ENCODE data around the gene EFNA4. TPM values are rescaled to one million over a fixed set of nuclear protein-coding genes. Genes with fewer than 3 reads are reported as not detected.

The EFNA4 gene
- total RNA-seq, 2 donors from 2014 or later: 2.6 to 4.9 TPM

DNA sequence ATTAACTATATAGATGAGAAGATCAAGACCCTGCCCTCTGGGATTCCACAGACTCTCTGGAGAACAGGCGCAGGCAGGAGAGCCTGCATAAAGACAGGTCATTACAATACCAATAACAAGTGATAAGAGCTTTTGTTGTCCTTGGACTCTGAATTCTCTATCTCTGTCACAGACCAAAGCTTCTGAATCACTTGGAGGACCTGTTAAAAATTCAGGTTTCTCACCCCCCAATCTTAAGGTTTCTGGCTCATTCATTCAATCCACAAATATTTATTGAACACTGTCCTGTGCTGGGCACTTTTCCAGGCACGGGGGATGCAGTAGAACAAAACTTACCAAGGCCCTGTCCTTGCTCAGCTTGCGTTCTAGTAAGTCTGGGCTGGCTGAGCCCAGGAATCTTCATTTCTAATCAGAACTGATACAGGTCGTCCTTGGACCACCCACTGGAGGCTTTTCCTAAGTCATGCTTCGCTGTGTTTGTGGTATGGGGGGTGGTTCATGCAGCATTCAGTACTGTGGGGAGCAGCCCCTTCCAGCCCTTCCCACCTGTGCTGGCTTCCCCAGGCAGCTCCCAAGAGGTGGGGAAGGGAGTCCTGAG is 1.4 kb downstream of the EFNA4 start:
- Mint-ChIP-seq H3K27ac (peak overlapping the region; percentile 81), H3K4me1 (peaks cover 27% of the 10 kb centered on the region)

DNA sequence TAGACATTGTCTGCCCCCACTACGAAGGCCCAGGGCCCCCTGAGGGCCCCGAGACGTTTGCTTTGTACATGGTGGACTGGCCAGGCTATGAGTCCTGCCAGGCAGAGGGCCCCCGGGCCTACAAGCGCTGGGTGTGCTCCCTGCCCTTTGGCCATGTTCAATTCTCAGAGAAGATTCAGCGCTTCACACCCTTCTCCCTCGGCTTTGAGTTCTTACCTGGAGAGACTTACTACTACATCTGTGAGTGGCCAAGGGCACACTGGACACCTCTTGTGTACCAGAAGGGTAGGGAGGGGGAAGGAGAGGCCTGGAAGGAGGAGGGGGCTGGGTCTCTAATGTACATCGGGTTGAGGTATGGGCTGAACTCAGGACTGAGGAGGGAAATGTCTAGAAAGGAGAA is 3.2 kb downstream of the EFNA4 start:
- DNase-seq: no peak
- no peak overlapping the region for H3K27ac Mint-ChIP-seq
- no peaks in the 10 kb centered on the region for H3K27me3 Mint-ChIP-seq
- H3K4me1 Mint-ChIP-seq: peaks cover 29% of the 10 kb centered on the region
- ATAC-seq: no peak
- H3K9me3 ChIP-seq (ENCODE audit: control insufficient read depth, low read length, poor library complexity, severe bottlenecking): no peaks in the 10 kb centered on the region
- H3K36me3 Mint-ChIP-seq (ENCODE audit: low read depth): peaks cover 7% of the 10 kb centered on the region
- no peak overlapping the region for H3K4me3 Mint-ChIP-seq

More for the DNA sequence above, 1.4 kb downstream of the EFNA4 start:
- DNase-seq (no peak), ATAC-seq (no peak)
- peak overlapping the region; percentile 98 for H3K4me3 Mint-ChIP-seq
- no peaks in the 10 kb centered on the region for H3K9me3 ChIP-seq (ENCODE audit: control insufficient read depth, low read length, poor library complexity, severe bottlenecking)
- peaks cover 7% of the 10 kb centered on the region for H3K36me3 Mint-ChIP-seq (ENCODE audit: low read depth)
- H3K27me3 Mint-ChIP-seq: no peaks in the 10 kb centered on the region

- no peaks in the 10 kb centered on the region for H3K9me3 ChIP-seq (ENCODE audit: control insufficient read depth, low read length, poor library complexity, severe bottlenecking)
- peak overlapping the region; percentile 12 for H3K4me3 Mint-ChIP-seq
- ATAC-seq (no peak), DNase-seq (no peak)
- H3K36me3 Mint-ChIP-seq (ENCODE audit: low read depth): peaks cover 7% of the 10 kb centered on the region
- H3K4me1 Mint-ChIP-seq: peaks cover 39% of the 10 kb centered on the region
- no peak overlapping the region for H3K27ac Mint-ChIP-seq
- H3K27me3 Mint-ChIP-seq: no peaks in the 10 kb centered on the region
Observed at GRCh38 chr1:155068599-155068998, 5.1 kb downstream of the EFNA4 start.

GRCh38 chr1:155069551-155070157 is 6.1 kb downstream of the EFNA4 start:
- H3K27ac Mint-ChIP-seq: no peak overlapping the region
- no peak overlapping the region for H3K4me3 Mint-ChIP-seq
- no peaks in the 10 kb centered on the region for H3K27me3 Mint-ChIP-seq
- peaks cover 37% of the 10 kb centered on the region for H3K4me1 Mint-ChIP-seq
- ATAC-seq (no peak), DNase-seq (no peak)
- H3K9me3 ChIP-seq (ENCODE audit: control insufficient read depth, low read length, poor library complexity, severe bottlenecking): no peaks in the 10 kb centered on the region
- peaks cover 7% of the 10 kb centered on the region for H3K36me3 Mint-ChIP-seq (ENCODE audit: low read depth)

DNA sequence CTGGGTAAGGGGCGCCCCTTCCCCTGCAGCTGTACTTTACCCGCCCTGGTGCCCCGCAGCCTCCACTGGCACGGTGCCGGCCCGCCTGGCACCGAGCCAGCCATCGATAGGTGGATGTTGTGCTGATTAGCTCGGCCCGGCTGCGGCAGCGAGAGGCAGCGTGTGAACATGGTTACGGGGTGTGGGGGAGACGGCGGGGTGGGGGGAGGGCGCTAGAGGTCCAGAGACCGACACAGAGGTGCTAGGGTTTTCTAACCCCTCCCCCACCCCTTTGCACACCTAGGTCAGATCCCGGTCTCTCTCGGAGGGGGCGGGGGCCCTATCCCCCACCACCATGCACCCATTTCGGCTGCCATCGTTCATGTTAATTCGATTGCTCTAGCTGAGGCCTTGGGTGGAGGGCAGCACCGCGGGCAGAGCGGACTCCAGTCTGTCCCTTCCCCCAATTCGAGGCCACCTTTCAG is 6.7 kb downstream of the EFNA4 start:
- H3K9me3 ChIP-seq (ENCODE audit: control insufficient read depth, low read length, poor library complexity, severe bottlenecking): no peaks in the 10 kb centered on the region
- Mint-ChIP-seq H3K27me3 (no peaks in the 10 kb centered on the region), H3K4me3 (peak overlapping the region; percentile 66), H3K4me1 (peaks cover 36% of the 10 kb centered on the region), H3K36me3 (ENCODE audit: low read depth) (peaks cover 7% of the 10 kb centered on the region), H3K27ac (no peak overlapping the region)
- no peak for DNase-seq
- ATAC-seq: no peak

- DNase-seq (peak; percentile 63 to 68 (median 68)), ATAC-seq (peak; percentile 99)
- no peak overlapping the region for H3K27ac Mint-ChIP-seq
- no peaks in the 10 kb centered on the region for H3K9me3 ChIP-seq (ENCODE audit: control insufficient read depth, low read length, poor library complexity, severe bottlenecking)
- peaks cover 7% of the 10 kb centered on the region for H3K36me3 Mint-ChIP-seq (ENCODE audit: low read depth)
- H3K27me3 Mint-ChIP-seq: no peaks in the 10 kb centered on the region
- H3K4me1 Mint-ChIP-seq: peaks cover 36% of the 10 kb centered on the region
- peak overlapping the region; percentile 66 for H3K4me3 Mint-ChIP-seq
Observed at GRCh38 chr1:155070721-155071569, 7.4 kb downstream of the EFNA4 start.

GRCh38 chr1:155071701-155072100 is 8.2 kb downstream of the EFNA4 start:
- H3K27me3 Mint-ChIP-seq: no peaks in the 10 kb centered on the region
- no peak for ATAC-seq
- H3K27ac Mint-ChIP-seq: no peak overlapping the region
- peaks cover 33% of the 10 kb centered on the region for H3K4me1 Mint-ChIP-seq
- H3K9me3 ChIP-seq (ENCODE audit: control insufficient read depth, low read length, poor library complexity, severe bottlenecking): no peaks in the 10 kb centered on the region
- H3K4me3 Mint-ChIP-seq: peak overlapping the region; percentile 66
- H3K36me3 Mint-ChIP-seq (ENCODE audit: low read depth): peaks cover 6% of the 10 kb centered on the region
- no peak for DNase-seq

- peak overlapping the region; percentile 41 for H3K27ac Mint-ChIP-seq
- no peak for DNase-seq
- peak overlapping the region; percentile 69 for H3K4me3 Mint-ChIP-seq
Observed at GRCh38 chr1:155072531-155073289, 9.2 kb downstream of the EFNA4 start.

DNA sequence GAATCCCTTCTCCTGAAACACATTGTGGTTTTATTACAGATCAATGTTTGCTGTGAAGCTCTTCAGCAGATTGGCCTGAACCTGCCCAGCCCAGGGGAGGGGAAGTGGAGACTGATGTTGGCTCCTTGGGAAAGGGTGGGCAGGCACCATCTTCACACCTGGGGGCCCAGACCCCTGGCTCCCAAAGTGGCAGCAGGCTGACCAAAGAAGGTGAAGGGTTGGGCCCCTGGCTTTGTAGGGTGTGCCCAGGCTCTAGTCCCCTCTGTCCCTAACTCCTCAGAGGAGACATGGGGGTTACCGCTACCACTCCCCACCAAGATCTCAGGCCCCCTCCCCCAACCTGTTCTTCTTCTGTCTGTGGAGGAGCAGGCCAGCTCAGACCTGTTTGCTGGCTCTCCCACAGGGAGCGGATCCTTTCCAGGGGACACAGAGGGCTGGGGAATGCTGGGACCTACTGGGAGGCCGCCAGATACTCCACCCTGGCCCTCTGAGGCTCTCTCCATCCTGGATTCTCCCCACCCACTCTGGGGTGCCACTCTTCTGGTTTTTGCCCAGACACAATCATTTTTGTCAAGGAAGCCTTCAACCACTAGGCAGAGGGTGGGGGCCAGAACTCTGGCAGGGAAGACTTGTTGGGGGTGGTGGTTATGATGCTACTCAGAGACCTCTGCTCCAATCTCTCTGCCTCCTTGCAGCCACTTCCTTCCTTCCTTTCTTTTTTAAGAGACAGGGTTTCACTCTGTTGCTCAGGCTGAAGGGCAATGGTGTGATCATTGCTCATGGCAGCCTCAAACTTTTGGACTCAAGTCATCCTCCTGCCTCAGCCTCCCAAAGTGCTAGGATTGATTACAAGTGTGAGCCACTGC is 10.1 kb downstream of the EFNA4 start:
- peaks cover under 1% of the 10 kb centered on the region for H3K36me3 Mint-ChIP-seq (ENCODE audit: low read depth)
- no peak for DNase-seq
- H3K27ac Mint-ChIP-seq: no peak overlapping the region
- no peaks in the 10 kb centered on the region for H3K9me3 ChIP-seq (ENCODE audit: control insufficient read depth, low read length, poor library complexity, severe bottlenecking)
- H3K27me3 Mint-ChIP-seq: peaks cover 5% of the 10 kb centered on the region
- no peak overlapping the region for H3K4me3 Mint-ChIP-seq
- ATAC-seq: no peak
- peaks cover 32% of the 10 kb centered on the region for H3K4me1 Mint-ChIP-seq

More at GRCh38 chr1:155072531-155073289, 9.2 kb downstream of the EFNA4 start:
- Mint-ChIP-seq H3K27me3 (peaks cover 2% of the 10 kb centered on the region), H3K36me3 (ENCODE audit: low read depth) (peaks cover 3% of the 10 kb centered on the region), H3K4me1 (peaks cover 33% of the 10 kb centered on the region)
- no peak for ATAC-seq
- no peaks in the 10 kb centered on the region for H3K9me3 ChIP-seq (ENCODE audit: control insufficient read depth, low read length, poor library complexity, severe bottlenecking)

DNA sequence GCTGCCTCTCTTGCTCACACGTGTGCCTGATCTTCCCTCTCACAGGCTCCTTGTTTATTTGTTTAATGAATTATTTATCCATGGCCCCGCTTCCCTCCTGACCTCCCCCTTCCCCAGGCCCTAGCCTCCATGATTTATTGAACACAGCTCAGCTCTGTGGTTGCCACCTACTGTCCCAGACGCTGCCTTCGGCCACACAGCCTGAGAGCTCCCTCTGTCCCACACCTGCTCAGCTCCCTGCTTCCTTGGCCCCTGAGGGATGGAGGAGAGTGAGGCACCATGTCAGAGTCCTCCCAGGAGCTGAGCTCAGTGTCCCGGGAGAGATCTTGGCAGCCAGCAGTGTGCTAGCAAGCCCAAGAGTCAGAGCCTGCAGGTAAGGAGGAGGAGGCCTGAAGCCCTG is 12.0 kb downstream of the EFNA4 start:
- Mint-ChIP-seq H3K27ac (peak overlapping the region; percentile 56), H3K4me1 (peaks cover 39% of the 10 kb centered on the region), H3K4me3 (no peak overlapping the region), H3K27me3 (peaks cover 12% of the 10 kb centered on the region), H3K36me3 (ENCODE audit: low read depth) (no peaks in the 10 kb centered on the region)
- H3K9me3 ChIP-seq (ENCODE audit: control insufficient read depth, low read length, poor library complexity, severe bottlenecking): no peaks in the 10 kb centered on the region
- ATAC-seq: no peak
- no peak for DNase-seq

- H3K36me3 Mint-ChIP-seq (ENCODE audit: low read depth): peaks cover under 1% of the 10 kb centered on the region
- no peaks in the 10 kb centered on the region for H3K9me3 ChIP-seq (ENCODE audit: control insufficient read depth, low read length, poor library complexity, severe bottlenecking)
- no peak overlapping the region for H3K4me3 Mint-ChIP-seq
- ATAC-seq (no peak), DNase-seq (no peak)
- no peak overlapping the region for H3K27ac Mint-ChIP-seq
- peaks cover 15% of the 10 kb centered on the region for H3K27me3 Mint-ChIP-seq
- H3K4me1 Mint-ChIP-seq: peaks cover 40% of the 10 kb centered on the region
Observed at GRCh38 chr1:155076371-155076770, 12.8 kb downstream of the EFNA4 start.

- ATAC-seq (no peak), DNase-seq (no peak)
- peaks cover 38% of the 10 kb centered on the region for H3K4me1 Mint-ChIP-seq
- peak overlapping the region; percentile 76 for H3K4me3 Mint-ChIP-seq
- no peak overlapping the region for H3K27ac Mint-ChIP-seq
- no peaks in the 10 kb centered on the region for H3K9me3 ChIP-seq (ENCODE audit: control insufficient read depth, low read length, poor library complexity, severe bottlenecking)
- peaks cover 25% of the 10 kb centered on the region for H3K27me3 Mint-ChIP-seq
- peaks cover 4% of the 10 kb centered on the region for H3K36me3 Mint-ChIP-seq (ENCODE audit: low read depth)
Observed at GRCh38 chr1:155077346-155077745, 13.8 kb downstream of the EFNA4 start.
